CMK (cell line): ENCODE measurements around the gene PLCXD1.
"Not testable (repeated sequence)": the region's sequence is repeated elsewhere in the genome, so short reads cannot be mapped to it uniquely, and the experiment has no call there.

ENCODE experiments used
- DNase-seq: peaks from one replicate; pipeline ENCODE4 v3.0.0-alpha.2; 2010; ENCODE audit warnings: low read depth

Gene PLCXD1

GRCh38 chrX:317424-318067 is 36.4 kb downstream of the PLCXD1 start:
- peak; percentile 92 for DNase-seq

GRCh38 chrX:318068-318738 is 37.0 kb downstream of the PLCXD1 start:
- DNase-seq: peak; percentile 98

GRCh38 chrX:318739-319578 is 37.8 kb downstream of the PLCXD1 start, which contains the start of gene GTPBP6:
Gene GTPBP6 (minus strand): TSS chrX:318796. CDS start chrX:318787, 9 bp downstream.
- DNase-seq: peak; percentile 99

- DNase-seq: no peak
These were observed 38.5 kb downstream of the PLCXD1 start for GRCh38 chrX:319579-320125.

DNA sequence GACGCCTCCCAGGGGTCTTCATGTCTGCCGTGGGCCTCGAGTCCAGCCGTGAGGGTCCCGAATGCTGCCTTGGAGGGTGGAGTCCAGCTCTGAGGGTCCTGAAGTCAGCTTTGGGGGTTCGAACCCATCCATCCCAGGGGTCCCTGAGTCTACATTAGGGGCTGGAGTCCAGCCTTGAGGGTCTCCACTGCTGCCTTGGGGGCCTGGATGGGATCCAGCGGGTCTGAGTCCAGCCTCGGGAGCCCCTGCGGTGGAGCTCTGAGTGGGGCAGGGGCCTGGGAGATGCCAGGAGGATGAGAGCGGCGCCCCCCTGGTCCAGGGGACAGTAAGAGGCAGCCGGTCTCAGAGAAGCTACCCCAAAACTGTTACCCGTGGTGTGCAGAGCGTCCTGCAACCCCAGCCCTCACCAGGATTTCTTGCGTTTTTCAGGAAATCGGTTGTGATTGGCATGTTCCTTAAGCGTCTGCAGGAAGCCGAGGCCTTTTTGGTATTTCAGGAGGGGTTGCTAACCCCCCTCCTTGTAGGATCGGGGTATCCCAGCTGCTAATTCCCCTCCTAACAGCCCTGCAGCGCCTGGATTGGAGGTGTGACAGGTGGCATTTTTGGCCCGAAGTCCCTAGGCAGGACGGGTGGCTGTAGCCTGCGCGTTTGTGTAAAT is 39.1 kb downstream of the PLCXD1 start:
- no peak for DNase-seq

DNA sequence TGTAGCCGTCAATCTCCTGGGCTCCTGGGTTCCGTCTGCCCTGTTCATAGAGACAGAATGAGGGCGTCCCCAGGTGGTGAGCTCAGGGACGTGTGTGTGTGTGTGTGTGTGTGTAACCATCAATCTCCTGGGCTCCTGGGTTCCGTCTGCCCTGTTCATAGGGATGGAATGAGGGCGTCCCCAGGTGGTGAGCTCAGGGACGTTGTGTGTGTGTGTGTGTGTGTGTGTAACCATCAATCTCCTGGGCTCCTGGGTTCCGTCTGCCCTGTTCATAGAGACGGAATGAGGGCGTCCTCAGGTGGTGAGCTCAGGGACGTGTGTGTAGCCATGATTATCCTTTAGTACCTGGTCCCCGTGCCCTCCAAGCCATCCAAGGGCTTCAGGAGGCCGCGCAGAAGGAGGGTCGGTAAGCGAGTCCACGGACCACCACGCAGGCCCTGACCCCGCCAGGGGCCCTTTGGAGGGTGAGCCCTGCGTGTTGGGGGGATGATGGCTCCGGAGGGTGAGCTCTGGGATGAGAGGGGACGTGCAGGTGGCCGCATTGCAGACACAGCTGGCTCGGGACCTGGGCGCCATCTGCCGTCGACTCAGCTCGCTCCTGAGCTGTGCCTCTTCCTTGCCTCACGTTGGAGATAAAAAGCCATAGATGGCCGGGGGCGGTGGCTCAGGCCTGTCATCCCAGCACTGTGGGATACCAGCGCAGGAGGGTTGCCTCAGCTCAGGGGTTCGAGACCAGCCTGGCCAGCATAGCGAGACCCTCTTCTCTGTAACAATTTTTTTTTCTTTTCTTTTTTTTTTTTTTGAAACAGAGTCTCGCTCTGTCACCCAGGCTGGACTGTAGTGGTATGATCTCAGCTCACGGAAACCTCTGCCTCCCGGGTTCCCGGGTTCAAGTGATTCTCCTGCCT is 42.8 kb downstream of the PLCXD1 start:
- peak; percentile 56 for DNase-seq

DNA sequence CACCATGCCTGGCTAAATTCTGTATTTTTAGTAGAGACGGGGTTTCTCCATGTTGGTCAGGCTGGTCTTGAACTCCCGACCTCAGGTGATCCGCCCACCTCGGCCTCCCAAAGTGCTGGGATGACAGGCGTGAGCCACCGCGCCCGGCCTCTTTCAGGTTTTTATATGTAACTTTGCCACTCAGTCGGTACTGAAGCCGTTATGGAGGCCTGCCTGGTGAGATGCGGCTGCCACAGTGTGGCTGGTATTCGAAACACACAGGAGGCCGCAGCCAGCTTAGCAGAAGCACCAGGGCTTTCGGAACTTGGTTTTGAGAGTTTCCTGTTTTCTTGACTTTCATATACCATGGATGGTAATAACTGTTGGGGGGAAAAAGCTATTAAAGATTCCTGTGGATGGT is 43.5 kb downstream of the PLCXD1 start:
- not testable (repeated sequence) for DNase-seq

DNA sequence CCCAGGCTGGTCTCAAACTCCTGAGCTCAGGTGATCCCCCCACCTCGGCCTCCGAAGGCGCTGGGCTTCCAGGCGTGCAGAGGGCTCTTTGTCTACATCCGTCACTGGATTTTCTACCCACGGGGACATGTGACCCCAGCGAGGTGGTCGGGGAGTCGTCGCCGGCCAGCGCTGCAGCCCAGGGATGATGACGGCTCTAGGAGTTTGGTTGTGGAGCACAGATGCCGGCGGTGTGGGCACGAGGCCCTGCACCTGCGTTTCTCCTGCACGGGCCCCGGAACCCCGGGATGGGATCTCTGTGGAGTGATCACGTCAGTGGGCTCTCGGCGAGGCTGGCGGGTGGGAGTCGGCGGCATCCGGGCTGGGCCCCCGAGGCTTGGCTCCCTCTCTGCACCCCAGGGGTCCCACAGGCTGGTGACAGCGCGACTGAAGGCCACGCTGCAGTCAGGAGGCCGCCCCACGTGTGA is 46.5 kb downstream of the PLCXD1 start:
- no peak for DNase-seq

- DNase-seq: no peak
These were observed 48.2 kb downstream of the PLCXD1 start for GRCh38 chrX:329291-329910.

DNA sequence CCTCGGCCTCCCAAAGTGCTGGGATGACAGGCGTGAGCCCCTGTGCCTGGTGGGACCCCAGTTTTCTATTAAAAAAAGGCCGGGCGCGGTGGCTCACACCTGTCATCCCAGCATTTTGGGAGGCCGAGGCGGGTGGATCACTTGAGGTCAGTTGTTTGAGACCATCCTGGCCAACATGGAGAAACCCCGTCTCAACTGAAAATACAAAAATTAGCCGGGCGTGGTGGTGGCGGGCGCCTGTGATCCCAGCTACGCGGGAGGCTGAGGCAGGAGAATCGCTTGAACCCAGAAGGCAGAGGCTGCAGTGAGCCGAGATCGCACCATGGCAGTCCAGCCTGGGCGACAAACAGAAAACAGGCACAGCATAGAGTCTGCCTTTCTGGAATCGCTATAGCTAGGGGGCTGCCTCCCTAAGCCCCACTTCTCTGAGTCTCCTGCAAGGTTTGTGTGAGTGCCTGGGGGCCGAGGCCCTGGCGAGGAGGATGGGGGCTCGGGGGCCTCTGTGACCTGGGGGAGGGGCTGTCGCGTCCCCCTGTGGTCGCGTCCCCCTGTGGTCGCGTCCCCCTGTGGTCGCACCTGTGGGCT is 49.1 kb downstream of the PLCXD1 start:
- not testable (repeated sequence) for DNase-seq

- DNase-seq: no peak
These were observed 49.6 kb downstream of the PLCXD1 start for GRCh38 chrX:330726-331150.

DNA sequence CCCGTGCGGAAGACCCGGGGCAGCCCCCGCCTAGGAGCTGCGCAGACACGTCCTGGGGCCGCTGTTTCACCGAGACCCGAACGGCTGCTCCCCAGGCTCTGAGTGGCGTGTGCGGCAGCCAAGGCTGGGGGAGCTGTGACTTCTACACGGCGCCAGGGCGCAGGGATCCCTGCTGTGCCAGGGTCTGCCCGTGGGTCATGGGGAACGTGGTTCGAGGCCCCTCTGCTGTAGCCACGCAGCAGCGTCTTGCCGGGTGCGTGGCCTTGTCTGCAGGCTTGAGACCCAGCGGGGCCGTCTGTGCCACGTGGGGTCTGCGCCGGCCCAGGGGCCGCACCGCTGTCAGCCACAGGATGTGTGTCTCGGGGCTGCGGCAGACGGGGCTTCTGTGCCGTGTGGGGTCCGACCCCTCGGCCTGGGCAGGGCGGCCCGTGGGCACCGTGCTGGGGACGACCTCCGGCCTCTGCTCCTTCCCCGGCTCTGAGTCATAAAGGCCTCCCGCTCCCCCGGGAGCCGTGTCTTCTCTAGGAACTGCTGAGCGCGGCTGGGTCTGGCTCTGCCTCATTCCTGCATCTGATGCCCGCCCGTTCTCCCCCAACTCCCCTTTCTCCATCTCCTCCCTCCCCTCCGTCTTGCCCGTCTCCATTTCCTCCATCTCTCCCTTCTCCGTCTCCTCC is 50.1 kb downstream of the PLCXD1 start:
- DNase-seq: no peak

DNA sequence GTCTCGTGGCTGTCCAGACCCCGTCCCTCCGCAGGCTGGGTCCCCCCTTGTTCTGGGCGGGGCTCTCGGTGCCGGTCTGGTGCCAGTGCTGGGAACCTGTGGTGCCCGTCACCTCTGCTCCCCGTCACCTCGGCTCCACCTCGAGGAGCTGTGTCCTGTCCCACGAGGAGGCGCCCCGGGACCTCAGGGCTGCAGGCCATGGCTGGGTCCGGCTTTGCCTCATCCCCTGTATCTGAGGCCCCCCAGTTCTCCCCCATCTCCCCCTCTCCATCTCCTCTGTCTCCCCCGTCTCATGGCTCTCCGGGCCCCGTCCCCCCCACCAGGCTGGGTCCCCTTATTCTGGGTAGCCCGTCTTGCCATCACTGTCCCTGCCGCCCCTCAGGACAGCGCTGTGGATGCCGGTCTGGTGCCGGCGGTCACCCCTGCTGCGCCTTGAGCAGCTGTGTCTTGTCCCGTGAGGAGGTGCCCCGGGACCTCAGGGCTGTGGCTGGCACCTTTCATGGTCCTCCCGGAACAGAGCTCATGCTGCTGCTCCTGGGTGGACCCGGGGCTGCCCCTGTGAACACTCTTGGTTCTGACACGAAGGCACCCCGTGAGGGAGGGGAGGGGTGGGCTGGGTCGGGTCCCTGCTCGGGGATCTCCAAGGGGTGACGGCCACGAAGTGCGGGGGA is 50.8 kb downstream of the PLCXD1 start:
- DNase-seq: no peak

DNA sequence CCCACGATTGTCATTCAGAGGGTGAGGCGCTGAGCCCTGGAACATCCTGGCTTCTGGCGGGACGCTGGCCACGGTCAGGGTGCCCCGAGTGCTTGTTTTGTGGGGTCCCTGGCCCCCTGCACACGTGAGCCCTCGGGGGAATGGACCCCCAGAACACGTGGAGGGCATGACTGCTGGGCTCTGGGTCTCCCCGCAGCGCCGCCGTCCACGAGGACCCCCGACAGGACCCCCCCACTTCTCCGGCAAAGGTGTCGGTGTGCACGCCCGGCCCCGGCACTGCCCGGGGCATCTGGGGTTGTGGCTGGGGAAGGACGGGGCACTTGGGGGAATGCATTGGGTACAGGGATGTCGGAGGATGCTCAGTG is 51.3 kb downstream of the PLCXD1 start:
- DNase-seq: no peak

DNA sequence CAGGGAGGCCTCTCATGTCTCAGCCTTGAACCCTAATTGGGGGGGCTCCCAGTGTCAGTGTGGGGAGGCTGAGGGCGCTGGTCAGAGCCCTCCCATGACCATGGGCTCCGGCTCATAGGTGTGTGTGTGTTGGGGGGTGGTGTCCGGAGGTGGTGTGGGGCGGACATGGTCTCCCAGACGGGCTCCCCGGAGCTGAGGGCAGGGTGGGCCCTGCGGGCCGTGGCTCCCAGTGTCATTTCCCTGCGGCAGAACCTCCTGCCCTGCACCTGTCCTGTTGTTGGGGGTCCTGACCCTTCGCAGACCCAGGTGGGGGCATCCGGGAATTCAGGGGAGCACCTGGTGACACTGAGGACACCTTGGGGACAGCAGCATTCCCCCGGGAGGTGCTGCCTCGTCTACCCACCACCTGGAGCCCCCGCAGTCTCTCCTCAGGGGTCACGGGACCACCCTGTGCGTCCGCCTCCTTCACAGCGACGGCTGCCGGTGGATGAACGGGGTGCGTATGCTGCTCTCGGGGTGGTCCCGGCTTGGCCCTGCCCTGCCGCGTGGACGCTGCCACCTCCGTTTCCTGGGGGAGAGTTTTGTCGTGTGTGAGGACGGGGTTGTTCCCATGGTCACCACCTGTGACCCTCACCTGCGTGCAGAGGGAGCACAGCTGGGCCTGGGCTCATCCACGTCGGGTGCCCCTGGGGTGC is 51.9 kb downstream of the PLCXD1 start:
- no peak for DNase-seq

GRCh38 chrX:333611-334311 is 52.6 kb downstream of the PLCXD1 start:
- no peak for DNase-seq

DNA sequence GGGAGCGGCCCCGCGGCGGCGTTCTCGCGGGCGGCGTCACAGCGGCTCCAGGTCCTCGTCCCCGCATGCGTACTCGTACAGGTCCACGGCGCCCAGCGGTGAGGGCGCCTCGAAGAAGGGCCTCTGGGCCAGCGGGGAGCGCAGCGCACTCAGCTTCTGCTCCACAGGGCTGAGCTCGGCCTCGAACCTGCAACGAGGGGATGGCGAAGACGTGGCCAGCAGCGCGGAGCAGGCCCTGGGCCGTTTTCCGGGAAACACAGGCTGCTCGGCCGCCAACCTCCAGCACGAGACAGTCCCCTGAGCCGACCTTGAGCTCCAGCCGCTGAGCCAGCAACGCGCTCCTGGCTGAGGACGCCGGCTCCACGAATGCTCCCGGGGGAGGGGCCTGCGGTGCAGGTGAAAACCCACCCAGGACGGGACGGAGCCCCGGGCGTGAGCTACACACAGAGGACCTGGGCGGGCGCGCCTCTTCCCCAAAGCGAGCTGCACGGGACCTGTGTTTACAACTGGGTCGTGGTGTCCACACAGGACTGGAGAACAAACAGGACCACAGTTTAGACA is 53.2 kb downstream of the PLCXD1 start:
- no peak for DNase-seq
